MCF 10A (cell line): Measurements from ENCODE around the gene EIF4E1B. TPM values are rescaled to one million over a fixed set of nuclear protein-coding genes. Genes with fewer than 3 reads are reported as not detected.

Experiments
- BruUV-seq: library from RNA; stranded (reverse); fragments of 400-500 nt; replicated peaks from 2 replicates; lab custom pipeline; 2021; lab: Mats Ljungman, UMichigan
- CTCF ChIA-PET: fragments of 300-600 bp; sonication (Branson Sonifier 250); formaldehyde crosslinking; extraction: SDS; loops from one replicate; lab custom pipeline; 2021; ENCODE audit warnings: antibody characterized with exemption, inconsistent platforms; lab: Yijun Ruan, JAX
- POLR2A ChIA-PET: fragments of 300-600, 350-650 bp; sonication (Branson Sonifier 250); formaldehyde crosslinking; extraction: SDS; loops from one replicate; lab custom pipeline; 2020; ENCODE audit warnings: antibody characterized with exemption, inconsistent platforms; lab: Yijun Ruan, JAX
- DNase-seq: peaks from one replicate; pipeline ENCODE4 v3.0.0-alpha.2; 2018; ENCODE audit not compliant: unreplicated experiment
- H3K27ac Mint-ChIP-seq: one replicate; pipeline ENCODE4 v1.8.0; 2022; ENCODE audit warnings: mild to moderate bottlenecking, low read depth, mixed read lengths; ENCODE audit not compliant: unreplicated experiment
- H3K27me3 Mint-ChIP-seq: one replicate; pipeline ENCODE4 v1.8.0; 2022; ENCODE audit warnings: mixed read lengths; ENCODE audit not compliant: insufficient read depth, unreplicated experiment
- H3K36me3 Mint-ChIP-seq: one replicate; pipeline ENCODE4 v1.8.0; 2022; ENCODE audit warnings: mild to moderate bottlenecking, moderate library complexity, mixed read lengths; ENCODE audit not compliant: insufficient read depth, unreplicated experiment
- H3K4me1 Mint-ChIP-seq: one replicate; pipeline ENCODE4 v1.8.0; 2022; ENCODE audit warnings: mixed read lengths; ENCODE audit not compliant: insufficient read depth, unreplicated experiment
- H3K4me3 Mint-ChIP-seq: one replicate; pipeline ENCODE4 v1.8.0; 2022; ENCODE audit warnings: mild to moderate bottlenecking, moderate library complexity, mixed read lengths; ENCODE audit not compliant: unreplicated experiment
- H3K9me3 Mint-ChIP-seq: one replicate; pipeline ENCODE4 v1.8.0; 2022; ENCODE audit warnings: mixed read lengths; ENCODE audit not compliant: unreplicated experiment
- intact Hi-C: fragments of 100-400 bp; cut with micrococcal nuclease; formaldehyde crosslinking; loops from 2 replicates; pipeline ENCODE4 v1.14.1; 2022
- total RNA-seq: library from RNA; stranded (reverse); gene quantifications from 2 replicates; pipeline ENCODE4 v1.2.3, GENCODE V29; 2022
- TF ChIP-seq, protein P1 (sequence below): fragments of 200-600 bp; IDR thresholded peaks from one replicate; pipeline ENCODE4 v1.8.0; 2022; ENCODE audit warnings: antibody characterized with exemption, mild to moderate bottlenecking; ENCODE audit not compliant: unreplicated experiment

Gene EIF4E1B
- total RNA-seq, 1 experiment from 2014 or later: not detected

DNA sequence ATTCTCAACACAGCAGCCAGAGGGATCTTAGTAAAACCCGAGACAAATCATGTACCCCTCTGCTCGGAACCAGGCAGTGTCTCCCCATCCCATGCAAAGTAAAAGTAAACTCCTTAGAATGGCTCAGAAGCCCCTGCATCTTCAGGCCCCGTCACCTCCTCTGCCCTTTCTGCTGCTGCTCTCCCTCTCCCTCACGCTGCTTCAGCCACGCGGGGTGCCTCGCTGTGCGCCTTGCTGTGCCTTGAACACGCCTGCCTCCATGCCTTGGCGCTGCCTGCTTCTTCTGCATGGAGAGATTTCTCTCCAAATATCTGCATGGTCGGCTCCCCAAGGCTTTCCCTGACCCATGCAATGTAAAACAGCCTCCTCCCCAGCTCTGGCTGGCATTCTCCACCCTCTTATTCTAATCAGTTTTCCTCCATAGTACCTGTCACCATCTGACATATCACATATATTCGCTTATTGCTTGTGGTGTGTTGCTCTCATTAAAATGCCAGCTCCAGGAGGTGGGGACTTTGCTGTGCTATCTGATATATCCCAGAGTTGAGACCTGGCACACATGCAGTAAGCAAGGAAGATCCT is 28.5 kb upstream of the EIF4E1B start:
- TF ChIP-seq, protein P1, sequence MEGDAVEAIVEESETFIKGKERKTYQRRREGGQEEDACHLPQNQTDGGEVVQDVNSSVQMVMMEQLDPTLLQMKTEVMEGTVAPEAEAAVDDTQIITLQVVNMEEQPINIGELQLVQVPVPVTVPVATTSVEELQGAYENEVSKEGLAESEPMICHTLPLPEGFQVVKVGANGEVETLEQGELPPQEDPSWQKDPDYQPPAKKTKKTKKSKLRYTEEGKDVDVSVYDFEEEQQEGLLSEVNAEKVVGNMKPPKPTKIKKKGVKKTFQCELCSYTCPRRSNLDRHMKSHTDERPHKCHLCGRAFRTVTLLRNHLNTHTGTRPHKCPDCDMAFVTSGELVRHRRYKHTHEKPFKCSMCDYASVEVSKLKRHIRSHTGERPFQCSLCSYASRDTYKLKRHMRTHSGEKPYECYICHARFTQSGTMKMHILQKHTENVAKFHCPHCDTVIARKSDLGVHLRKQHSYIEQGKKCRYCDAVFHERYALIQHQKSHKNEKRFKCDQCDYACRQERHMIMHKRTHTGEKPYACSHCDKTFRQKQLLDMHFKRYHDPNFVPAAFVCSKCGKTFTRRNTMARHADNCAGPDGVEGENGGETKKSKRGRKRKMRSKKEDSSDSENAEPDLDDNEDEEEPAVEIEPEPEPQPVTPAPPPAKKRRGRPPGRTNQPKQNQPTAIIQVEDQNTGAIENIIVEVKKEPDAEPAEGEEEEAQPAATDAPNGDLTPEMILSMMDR: no peak
- Mint-ChIP-seq H3K4me1 (peaks cover 7% of the 10 kb centered on the region), H3K4me3 (no peak overlapping the region), H3K27ac (no peak overlapping the region), H3K9me3 (no peaks in the 10 kb centered on the region), H3K27me3 (no peaks in the 10 kb centered on the region), H3K36me3 (no peaks in the 10 kb centered on the region)
- no TSS peak for BruUV-seq
- ChIA-PET POLR2A (no interaction called here), CTCF (interaction anchor here (0.5 to 1.2 kb wide), 3 partner anchors 19 to 45 kb away, joined by 4 read pairs; no protein-coding TSS in a partner anchor)
- intact Hi-C loops: no loop called here
- no peak for DNase-seq

GRCh38 chr5:176603091-176603490 is 27.4 kb upstream of the EIF4E1B start:
- DNase-seq: no peak
- POLR2A ChIA-PET: no interaction called here
- H3K9me3 Mint-ChIP-seq: no peaks in the 10 kb centered on the region
- no peaks in the 10 kb centered on the region for H3K27me3 Mint-ChIP-seq
- no TSS peak for BruUV-seq
- intact Hi-C loops: no loop called here
- no peak overlapping the region for H3K4me3 Mint-ChIP-seq
- peaks cover 7% of the 10 kb centered on the region for H3K4me1 Mint-ChIP-seq
- TF ChIP-seq, protein P1: no peak
- H3K36me3 Mint-ChIP-seq: no peaks in the 10 kb centered on the region
- no peak overlapping the region for H3K27ac Mint-ChIP-seq
- CTCF ChIA-PET: interaction anchor here (0.6 to 0.7 kb wide), 2 partner anchors 30 to 41 kb away, joined by 3 to 4 read pairs; no protein-coding TSS in a partner anchor

GRCh38 chr5:176606032-176606431 is 24.4 kb upstream of the EIF4E1B start:
- BruUV-seq: no TSS peak
- Mint-ChIP-seq H3K4me3 (no peak overlapping the region), H3K4me1 (peaks cover 7% of the 10 kb centered on the region), H3K9me3 (no peaks in the 10 kb centered on the region), H3K27ac (no peak overlapping the region), H3K27me3 (no peaks in the 10 kb centered on the region), H3K36me3 (no peaks in the 10 kb centered on the region)
- intact Hi-C loops: no loop called here
- ChIA-PET CTCF (interaction anchor here (0.7 to 1.9 kb wide), 5 partner anchors 10 to 62 kb away, joined by 3 to 8 read pairs (median 4); no protein-coding TSS in a partner anchor), POLR2A (no interaction called here)
- TF ChIP-seq, protein P1: no peak
- DNase-seq: no peak

- DNase-seq: no peak
- intact Hi-C loops: no loop called here
- TF ChIP-seq, protein P1: no peak
- POLR2A ChIA-PET: no interaction called here
- CTCF ChIA-PET: interaction anchor here (0.6 to 1.9 kb wide), 3 partner anchors 11 to 33 kb away, joined by 3 to 6 read pairs (median 3); no protein-coding TSS in a partner anchor
- BruUV-seq: no TSS peak
- Mint-ChIP-seq H3K27ac (no peak overlapping the region), H3K4me1 (peaks cover 12% of the 10 kb centered on the region), H3K4me3 (no peak overlapping the region), H3K9me3 (no peaks in the 10 kb centered on the region), H3K36me3 (no peaks in the 10 kb centered on the region), H3K27me3 (no peaks in the 10 kb centered on the region)
These were observed 23.6 kb upstream of the EIF4E1B start for GRCh38 chr5:176606875-176607274.
